Mesenteric fat pad (tissue), 1 donor: ENCODE results near the gene MRPS2. TPM values are rescaled to one million over a fixed set of nuclear protein-coding genes. Genes with fewer than 3 reads are reported as not detected.
A peak's percentile ranks its signal among the peaks of the same experiment; 100 is the strongest.
"Not testable (repeated sequence)": the region's sequence is repeated elsewhere in the genome, so short reads cannot be mapped to it uniquely, and the experiment has no call there.

Source experiments
- DNase-seq: peaks from one replicate; pipeline ENCODE4 v3.0.0-alpha.2; 2020; ENCODE audit warnings: low spot score
- total RNA-seq: library from RNA; stranded (reverse); fragmentation: NEBNext Ultra II Directional; extraction: Animal tissue kit (Norgen Biotek cat#: 25700); gene quantifications from one replicate; pipeline ENCODE4 v1.2.1, GENCODE V29; 2021
- donor health status: DM: yes; HTN: yes; CAD: no.

The MRPS2 gene
- total RNA-seq, 1 donor from 2014 or later: 25.9 TPM

DNA sequence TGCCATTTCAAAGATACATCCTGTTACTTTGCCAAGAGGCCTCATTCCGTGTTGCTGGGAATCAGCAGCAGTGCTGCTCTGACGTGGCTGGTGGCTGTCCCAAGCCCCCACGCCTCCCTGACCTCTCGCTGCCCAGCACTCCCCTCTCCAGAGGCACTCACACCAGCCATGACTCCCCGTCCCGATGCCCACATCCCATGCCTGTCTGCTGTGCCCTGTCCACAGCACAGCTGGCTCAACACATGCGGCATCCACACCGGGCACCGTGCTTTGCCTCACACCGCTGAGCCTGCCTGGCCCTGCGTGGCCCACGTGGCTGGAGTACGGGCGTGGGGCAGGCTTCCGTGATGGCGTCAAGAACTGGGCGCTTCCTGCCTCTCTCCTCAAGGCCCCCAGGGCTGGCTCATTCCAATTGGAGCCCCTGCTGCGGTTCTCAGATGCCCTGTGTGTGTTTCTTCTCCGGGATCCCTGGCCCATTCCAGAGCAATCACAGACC lies 12.9 kb downstream of the MRPS2 start:
- DNase-seq: peak; percentile 86

- not testable (repeated sequence) for DNase-seq
Observed at GRCh38 chr9:135513906-135514305, 13.4 kb downstream of the MRPS2 start.

GRCh38 chr9:135514342-135515082 lies 14.0 kb downstream of the MRPS2 start:
- peak; percentile 57 for DNase-seq

DNA sequence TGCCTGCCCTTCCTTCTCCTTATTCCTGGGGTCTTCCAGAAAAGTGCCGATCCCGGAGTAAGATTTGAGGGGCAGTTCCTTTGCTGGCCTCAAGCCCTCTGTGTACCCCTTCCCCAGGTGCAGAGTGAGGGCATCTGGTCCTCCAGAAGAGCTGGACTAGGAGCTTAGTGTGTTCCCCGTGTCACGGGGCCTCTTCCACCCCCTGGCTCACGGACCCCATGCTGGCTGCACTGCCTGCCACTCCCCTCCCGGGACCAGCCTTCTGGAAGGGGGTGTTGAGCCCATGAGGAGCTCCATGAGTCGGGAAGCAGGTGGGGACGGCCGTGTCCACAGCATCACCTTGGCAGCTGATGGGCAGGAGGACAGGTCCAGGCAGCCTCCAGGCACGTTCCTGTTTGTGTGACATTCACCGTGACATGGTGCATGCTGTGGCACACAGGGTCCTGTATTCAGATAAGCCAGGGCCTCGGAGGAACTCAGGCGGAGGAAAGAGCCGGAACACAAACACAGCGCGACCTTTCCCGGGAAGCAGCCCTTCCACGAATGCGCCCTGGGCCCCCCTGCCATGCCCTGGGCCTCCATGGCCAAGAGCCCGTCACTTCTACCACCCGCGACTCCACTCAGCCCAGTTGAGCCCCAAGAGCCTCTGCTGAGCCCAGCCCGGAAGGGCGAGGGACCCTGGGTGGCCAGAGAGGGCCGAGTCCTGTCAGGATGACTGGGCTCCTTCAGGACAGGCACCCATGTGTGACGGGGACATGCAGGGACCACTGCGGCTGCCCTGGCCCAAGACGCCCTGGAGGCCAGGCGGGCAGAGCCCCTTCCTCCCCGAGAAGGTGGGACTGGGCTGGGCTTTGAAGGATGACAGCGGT lies 14.8 kb downstream of the MRPS2 start:
- DNase-seq: peak; percentile 87

GRCh38 chr9:135516132-135516860 lies 15.8 kb downstream of the MRPS2 start:
- peak; percentile 51 for DNase-seq

DNA sequence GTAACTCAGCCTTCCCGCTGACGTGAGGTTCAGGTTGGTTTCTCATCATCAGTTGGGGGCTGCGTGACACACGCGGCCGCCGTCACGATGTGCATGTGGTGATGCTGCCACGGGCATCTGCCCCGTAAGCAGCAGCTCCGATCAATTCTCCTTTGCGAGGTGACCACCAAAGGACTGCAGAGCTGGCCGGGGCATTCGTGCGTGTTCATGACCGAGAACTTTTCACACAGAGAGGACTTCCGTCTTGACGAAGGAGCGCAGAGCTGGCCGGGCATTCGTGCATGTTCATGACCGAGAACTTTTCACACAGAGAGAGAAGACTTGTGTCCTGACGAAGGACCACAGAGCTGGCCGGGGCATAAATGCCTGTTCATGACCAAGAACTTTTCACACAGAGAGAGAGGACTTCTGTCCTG lies 16.9 kb downstream of the MRPS2 start:
- DNase-seq: peak; percentile 82

- peak; percentile 35 for DNase-seq
Observed at GRCh38 chr9:135519179-135519971, 18.9 kb downstream of the MRPS2 start.

DNA sequence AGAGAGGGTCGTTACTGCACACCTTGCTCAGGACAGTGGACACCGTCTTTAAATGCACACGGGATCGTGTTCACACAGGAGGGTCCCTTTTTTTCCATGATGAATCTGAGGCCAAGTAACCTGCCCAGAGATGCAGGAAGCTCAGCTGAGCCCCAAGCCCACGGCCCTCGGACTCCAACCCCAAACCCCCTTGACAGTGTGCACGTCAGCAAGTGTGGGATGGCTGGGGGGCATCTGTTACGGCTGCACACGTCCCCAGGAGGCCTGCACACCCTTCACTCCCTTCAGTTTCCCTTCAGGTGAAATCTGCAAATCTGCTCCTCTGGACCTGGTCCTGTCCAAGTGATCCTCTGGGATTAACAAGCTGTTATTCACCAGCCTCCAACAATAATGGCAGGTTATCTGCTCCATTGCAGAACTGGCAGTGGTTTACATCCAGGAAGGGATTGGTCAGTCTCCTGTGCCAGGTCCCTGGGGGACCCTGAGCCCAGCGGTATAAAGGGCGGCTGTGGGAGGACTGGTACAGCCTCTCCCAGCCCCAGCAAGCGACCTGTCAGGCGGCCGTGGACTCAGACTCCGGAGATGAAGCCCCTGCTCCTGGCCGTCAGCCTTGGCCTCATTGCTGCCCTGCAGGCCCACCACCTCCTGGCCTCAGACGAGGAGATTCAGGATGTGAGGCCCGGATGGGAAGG lies 20.6 kb downstream of the MRPS2 start, which contains the start of gene LCN1:
Gene LCN1, plus strand, starts transcription at position 525 of the 692 bp plus-strand sequence. Its CDS starts 58 bp downstream, at position 583.
- peak; percentile 71 for DNase-seq

- peak; percentile 67 for DNase-seq
Observed at GRCh38 chr9:135521608-135522095, 21.2 kb downstream of the MRPS2 start.

DNA sequence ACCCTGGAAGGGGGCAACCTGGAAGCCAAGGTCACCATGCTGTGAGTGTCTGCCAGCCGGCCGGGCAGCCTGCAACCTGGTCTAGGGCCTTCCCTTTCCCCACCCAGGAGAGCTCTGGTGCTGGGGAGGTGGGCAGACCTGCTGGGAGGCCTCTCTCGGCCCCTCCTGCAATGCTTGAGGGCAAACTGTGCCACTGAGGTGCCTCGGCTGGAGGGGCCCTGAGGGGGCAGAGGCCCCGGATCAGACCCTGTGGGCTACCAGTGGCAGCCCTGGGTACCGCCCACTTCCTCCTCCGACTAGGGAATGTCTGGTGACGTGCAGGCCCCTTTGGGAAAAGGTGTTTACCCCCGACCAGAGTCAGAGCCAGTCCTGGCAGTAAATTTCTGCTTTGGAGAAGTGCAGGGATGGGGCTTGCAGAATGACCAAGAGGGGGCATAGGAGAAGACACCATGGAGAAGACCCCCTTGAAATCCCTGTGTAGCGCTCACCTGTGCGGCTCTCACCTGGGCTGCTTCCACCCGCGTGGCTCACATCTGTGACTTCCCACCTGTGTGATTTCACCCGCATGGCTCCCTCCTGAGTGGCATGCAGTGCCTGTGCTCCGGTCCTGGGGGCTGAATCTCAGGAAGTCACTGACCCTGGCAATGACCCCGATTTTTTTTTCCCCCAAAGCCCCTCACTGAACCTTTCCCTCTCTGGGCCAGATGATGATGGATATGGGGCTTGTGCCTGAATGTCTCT lies 21.8 kb downstream of the MRPS2 start:
- peak; percentile 65 for DNase-seq

DNA sequence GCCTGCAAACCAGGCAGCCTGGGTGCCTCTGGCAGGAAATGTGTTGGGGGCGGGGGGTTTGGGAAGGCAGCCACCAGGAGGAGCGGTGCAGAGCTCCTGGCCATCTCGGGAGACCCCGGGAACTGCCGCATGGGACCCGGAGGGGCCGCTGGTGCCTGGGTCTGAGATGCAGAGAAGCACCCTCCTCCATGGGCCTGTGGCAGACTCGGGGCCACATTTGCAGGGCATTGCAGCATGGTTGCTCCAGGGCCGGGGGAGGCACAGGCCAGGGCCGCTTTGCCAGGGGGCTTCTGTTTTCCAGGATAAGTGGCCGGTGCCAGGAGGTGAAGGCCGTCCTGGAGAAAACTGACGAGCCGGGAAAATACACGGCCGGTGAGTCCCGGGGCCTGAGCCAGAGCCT lies 22.4 kb downstream of the MRPS2 start:
- DNase-seq: peak; percentile 82

DNA sequence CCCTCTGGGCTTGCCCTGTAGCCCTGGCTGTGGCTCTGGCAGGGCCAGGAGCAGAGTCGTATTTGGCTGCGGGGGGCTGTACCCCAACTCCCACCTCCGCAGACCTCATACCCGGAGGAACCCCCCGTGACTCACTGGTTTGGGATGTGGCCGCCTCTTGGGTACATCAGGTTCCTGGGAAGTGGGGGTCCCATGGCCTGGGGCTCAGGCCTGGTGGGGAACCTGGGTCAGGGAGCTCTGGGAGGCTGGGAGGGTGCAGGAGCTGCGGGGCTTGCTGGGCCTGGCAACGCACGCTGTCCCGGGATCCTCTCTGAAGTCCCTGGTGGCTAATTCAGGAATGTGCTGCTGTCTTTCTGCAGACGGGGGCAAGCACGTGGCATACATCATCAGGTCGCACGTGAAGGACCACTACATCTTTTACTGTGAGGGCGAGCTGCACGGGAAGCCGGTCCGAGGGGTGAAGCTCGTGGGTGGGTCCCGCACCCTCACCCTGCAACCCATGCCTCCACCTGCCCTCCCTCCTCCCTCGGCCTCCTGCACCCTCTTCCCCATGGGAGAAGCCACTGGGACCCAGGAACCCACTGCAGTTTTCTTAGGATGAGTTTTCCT lies 23.1 kb downstream of the MRPS2 start:
- DNase-seq: peak; percentile 79

GRCh38 chr9:135524130-135524861 lies 23.8 kb downstream of the MRPS2 start:
- peak; percentile 68 for DNase-seq

GRCh38 chr9:135525241-135526088 lies 25.0 kb downstream of the MRPS2 start:
- DNase-seq: peak; percentile 81

- DNase-seq: peak; percentile 53
Observed at GRCh38 chr9:135526089-135526729, 25.7 kb downstream of the MRPS2 start.
